DMS79 treated with DMSO at 0.1 percent for 48 hours (cell line): ENCODE data around the gene FAM3A.

Source experiments
- DNase-seq: peaks from one replicate; lab custom pipeline; 2025; lab: John Stamatoyannopoulos, UW

The FAM3A gene

DNA sequence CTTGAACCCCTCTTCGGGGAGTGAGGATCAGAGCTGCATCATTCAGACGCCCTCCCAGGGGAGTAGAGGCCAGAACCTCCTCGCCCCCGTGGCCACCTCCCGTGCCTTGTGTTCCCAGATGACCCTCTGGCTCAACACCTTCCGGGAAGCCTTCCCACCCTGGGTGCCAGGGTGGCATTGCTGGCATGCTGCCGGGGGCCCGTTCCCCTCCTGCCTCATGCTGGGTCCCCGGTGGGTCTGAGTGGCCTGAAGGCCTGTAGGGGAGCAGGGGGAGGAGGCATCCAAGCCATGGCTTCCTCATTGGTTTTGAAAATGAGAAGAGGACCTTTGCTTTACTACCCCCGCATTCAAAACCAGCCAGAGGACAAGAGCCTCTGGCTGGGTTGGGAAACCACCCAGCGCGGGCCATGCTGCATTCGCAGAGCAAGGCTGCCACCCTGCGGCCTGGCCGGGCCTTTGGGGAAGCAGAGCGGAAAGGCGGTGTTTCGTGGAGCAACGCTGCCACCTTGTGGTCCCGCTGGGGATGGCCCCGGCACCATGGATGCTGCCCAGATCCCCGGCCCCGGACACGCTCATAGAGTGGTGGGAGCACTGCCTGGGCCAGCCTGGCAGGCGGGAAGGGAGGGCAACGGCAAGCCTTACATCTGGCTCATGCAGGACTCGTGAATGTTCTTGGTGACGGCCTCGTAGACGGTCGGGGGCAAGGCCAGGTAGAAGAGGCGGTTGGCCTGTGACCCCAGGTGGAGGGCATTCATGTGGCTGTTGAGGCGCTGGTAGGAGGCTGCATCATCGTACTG lies 18.7 kb upstream of the FAM3A start:
- peak; percentile 50 for DNase-seq

DNA sequence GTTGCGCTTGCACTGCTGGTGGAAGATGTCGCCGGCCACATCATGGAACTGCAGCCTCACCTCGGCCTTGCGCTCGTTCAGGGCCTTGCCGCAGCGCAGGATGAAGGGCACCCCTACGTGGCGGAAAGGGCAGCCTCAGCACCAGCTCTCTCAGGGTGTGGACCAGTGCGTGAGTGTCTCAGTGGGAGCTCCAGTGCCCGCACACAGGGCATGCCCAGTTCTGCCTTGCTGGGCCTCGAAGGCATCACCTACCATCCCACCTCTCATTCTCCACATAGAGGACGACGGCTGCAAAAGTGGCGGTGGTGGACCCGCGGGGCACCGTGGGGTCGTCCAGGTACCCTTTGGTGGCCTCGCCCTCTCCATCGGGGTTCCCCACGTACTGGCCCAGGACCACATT lies 16.7 kb upstream of the FAM3A start:
- no peak for DNase-seq

GRCh38 chrX:154531626-154532025 lies 15.6 kb upstream of the FAM3A start:
- no peak for DNase-seq

DNA sequence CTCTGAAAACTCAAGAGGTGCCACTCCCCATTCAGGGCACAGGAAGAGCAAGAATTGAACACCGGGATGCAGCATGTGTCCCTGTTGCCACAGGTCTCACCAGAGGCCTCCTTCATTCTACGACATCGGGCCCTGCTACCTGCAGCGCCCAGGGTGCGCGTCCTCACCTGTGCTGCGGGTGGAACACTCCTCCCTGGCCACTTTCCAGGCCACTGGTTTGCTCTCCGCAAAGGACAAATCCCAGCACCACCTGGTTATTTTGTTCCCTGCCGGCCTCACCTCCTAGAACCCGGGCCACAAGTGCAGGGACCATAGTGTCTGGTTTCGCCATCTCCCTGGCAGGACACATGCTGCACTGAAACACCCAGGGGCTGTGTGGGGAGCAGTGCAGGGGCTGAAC lies 14.3 kb upstream of the FAM3A start:
- no peak for DNase-seq

- no peak for DNase-seq
Observed at GRCh38 chrX:154529206-154529612, 13.2 kb upstream of the FAM3A start.

DNA sequence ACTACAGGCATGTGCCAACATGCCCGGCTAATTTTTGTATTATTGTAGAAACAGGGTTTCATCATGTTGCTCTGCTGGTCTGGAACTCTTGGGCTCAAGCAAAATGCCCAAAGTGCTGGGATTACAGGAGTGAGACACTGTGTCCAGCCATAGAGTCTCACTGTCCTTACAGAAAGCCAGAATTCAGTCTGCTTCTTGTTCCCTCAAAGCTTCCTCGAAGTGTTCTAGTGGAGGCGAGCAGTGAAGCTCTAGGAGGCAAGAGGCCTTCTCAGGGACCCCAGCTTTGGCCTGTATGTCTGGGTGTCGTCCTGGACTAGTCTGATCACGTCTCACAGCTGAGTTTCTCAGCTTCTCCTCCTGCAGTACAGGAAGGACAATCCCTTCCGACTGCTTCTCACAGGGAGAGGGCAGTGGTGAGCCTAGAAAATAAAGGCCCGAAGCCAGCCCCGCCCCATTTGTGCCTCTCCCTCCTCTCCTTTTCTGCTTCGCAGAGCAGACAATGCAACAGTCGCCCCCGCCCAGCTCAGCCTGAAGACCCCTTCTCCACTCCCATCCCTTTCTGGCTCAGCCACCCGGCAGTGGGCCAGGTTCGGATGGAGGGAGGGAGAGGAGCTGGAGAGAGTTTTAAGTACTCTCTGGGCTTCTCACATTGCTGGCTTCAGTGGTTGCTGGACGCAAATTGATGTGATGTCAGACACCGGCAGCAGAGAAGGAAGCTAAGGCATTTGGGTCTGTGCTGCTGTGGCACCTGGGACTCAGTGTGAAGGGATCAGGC lies 11.1 kb upstream of the FAM3A start:
- peak; percentile 74 for DNase-seq

DNA sequence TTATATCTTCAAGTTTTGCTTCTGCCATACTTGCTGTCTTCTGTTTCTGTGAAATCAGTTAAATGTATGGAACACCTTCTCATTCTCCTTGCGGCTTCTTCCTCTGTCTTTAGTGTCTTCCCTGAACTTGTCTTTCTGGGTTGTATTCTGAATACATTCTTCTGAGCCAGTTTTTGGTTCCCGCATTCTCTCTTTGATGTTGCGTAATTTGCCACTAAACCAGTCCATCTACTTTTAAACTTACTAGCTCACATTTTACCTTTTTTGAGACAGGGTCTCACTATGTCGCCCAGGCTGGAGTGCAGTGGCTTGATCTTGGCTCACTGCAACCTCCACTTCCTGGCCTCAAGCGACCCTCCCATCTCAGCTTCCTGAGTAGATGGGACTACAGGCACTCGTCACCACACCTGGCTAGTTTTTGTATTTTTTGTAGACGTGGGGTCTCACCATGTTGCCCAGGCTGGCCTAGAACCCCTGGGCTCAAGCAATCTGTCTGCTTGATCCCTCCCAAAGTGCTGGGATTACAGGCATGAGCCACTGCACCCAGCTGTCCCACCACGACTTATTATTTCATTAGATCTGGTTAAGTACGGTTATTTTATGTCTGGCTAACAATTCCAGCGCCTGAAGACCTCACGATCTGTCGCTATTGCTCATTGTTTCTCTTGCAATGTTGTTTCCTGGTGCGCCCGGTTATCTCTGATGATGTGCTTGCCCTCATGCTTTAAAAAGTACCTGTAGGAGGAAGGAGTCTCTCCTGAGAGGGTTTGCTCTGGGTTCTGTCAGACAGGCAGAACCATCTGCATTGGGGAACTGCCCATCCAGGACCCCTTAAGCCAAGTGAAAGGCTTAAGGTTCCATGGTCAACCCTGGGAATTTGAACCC lies 9.8 kb upstream of the FAM3A start:
- DNase-seq: no peak

DNA sequence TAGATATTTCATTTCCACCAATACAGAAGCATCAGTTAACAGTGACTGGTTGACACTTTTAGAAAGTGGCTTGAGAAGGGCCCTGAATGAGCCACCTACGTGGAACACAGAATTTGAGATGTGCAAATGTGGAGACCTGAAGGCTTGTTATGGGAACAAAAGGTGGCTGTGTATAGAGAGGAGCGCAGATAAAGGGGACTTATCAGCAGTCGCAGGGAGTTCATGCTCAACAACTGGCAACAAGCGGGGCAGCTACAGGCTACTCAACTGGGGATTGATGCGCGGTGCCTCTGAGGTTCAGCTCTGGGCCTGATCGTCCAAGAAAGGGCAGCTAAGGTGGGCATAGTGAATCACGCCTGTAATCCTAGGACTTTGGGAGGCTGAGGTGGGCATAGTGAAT lies 3.4 kb upstream of the FAM3A start:
- DNase-seq: no peak

GRCh38 chrX:154517101-154517781 lies 1.2 kb upstream of the FAM3A start:
- DNase-seq: no peak

- DNase-seq: no peak
Observed at GRCh38 chrX:154516656-154517100, 646 bp upstream of the FAM3A start.

GRCh38 chrX:154515090-154515965 lies 704 bp downstream of the FAM3A start:
- DNase-seq: peak; percentile 24

- DNase-seq: no peak
Observed at GRCh38 chrX:154513716-154514115, 2.3 kb downstream of the FAM3A start.

DNA sequence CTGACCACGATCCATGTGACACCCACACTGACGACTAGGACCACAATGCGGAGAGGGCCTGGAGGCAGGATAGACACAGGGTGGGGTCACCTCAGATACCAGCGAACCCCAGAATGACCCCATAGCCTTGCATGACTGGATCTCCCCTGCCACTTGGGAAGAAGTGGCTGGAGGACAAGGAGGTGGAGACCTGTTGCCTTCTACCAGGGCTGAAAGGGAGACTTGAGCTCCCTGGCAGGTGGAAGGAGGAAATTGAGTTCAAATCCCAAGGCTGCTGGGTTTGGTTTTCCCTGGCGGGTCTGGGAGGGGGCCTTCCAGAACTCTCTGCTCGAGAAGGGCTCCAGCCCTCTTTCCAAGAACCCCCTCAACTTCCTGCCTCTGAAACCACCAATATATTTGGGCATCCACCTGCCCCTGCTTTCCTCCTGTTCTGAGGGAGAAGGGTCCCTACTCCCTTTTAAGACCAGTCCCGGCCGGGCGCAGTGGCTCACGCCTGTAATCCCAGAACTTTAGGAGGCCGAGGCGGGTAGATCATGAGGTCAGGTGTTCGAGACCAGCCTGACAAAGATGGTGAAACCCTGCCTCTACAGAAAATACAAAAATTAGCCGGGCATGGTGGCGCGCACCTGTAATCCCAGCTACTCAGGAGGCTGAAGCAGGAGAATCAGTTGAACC lies 3.0 kb downstream of the FAM3A start:
- DNase-seq: no peak

DNA sequence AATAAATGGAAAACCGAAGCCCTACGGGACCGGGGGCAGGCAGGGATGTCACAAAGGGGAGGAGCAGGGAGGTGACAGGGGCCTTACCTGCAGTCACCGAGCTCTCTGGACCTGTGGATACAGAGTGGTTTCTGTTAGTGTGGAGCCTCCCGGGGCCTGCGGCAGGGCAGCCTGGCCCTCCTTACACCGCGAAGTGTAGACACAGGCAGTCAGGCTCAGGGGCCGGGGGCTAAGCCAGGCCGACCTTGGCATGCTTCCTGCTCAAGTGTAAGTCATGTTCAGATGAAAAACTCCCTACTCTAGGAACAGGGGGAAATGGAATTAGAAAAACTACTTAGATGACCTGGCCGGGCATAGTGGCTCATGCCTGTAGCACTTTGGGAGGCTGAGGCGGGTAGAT lies 4.3 kb downstream of the FAM3A start:
- DNase-seq: no peak

- no peak for DNase-seq
Observed at GRCh38 chrX:154509455-154509854, 6.6 kb downstream of the FAM3A start.

GRCh38 chrX:154508384-154508745 lies 7.7 kb downstream of the FAM3A start:
- DNase-seq: no peak

- no peak for DNase-seq
Observed at GRCh38 chrX:154507673-154508383, 8.2 kb downstream of the FAM3A start.

GRCh38 chrX:154506483-154507332 lies 9.3 kb downstream of the FAM3A start:
- no peak for DNase-seq

DNA sequence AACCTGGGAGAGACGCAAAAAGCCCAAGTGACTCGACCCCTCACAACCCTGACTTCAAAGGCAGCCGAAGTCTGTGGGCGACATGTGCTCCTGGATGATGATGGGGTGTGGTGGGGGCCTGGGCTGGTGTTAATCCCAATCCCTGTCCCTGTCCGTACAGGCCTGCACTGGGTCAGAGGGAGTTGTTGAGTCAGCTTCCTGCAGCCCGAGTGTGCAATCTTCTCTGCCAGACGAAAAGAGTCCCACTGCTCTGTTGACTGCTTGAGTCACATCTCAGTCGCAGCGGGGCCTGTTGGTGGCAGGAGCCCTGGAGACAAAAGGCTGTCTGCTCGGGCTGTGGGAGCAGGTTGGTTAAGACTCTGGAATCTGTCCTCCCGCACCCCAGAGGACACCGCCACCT lies 10.3 kb downstream of the FAM3A start:
- DNase-seq: no peak
